HCT116 (cell line): ENCODE measurements around the gene STK32C. TPM values are rescaled to one million over a fixed set of nuclear protein-coding genes. Genes with fewer than 3 reads are reported as not detected.

ENCODE experiments used
- ATAC-seq: fragments of 200-7000 bp; cut with Tn5 transposase; 2 replicates; pipeline ENCODE4 v1.9.1; 2020; ENCODE audit warnings: mild to moderate bottlenecking, moderate library complexity
- Bru-seq: library from RNA; stranded (reverse); fragments of 400-500 nt; gene quantifications from one replicate; lab custom pipeline; 2021; lab: Mats Ljungman, UMichigan
- BruChase-seq, 2 experiments: library from RNA; stranded (reverse); fragments of 400-500 nt; gene quantifications; one replicate each; lab custom pipeline; 2021; lab: Mats Ljungman, UMichigan
- BruUV-seq: library from RNA; stranded (reverse); fragments of 400-500 nt; replicated peaks from 2 replicates; lab custom pipeline; 2021; lab: Mats Ljungman, UMichigan
- CTCF ChIA-PET: fragments of 300-600 bp; sonication (Branson Sonifier 250); formaldehyde crosslinking; loops from one replicate; lab custom pipeline; 2021; ENCODE audit warnings: antibody characterized with exemption; lab: Charles Lee
- POLR2A ChIA-PET: fragments of 300-600, 350-600 bp; sonication (Branson Sonifier 250); formaldehyde crosslinking; loops from one replicate; lab custom pipeline; 2021; ENCODE audit warnings: antibody characterized with exemption; lab: Charles Lee
- RAD21 ChIA-PET, 2 experiments: fragments of 300-600 bp; sonication (Branson Sonifier 250); formaldehyde crosslinking; loops; one replicate each; lab custom pipeline; 2023; ENCODE audit warnings: low total read pairs in 2 of 2; ENCODE audit not compliant: uncharacterized antibody in 2 of 2, unreplicated experiment in 2 of 2, low non-redundant PET in 1 of 2; lab: Charles Lee
- DNase-seq: peaks from one replicate; pipeline ENCODE4 v3.0.0-alpha.2; 2010; ENCODE audit warnings: low read depth, low spot score
- H2AFZ ChIP-seq: fragments of 200-600 bp; shearing (Covaris generic), sonication (generic); 2 replicates; pipeline ENCODE4 v1.6.1; 2017; ENCODE audit warnings: low read depth, mixed run types, mixed read lengths, antibody characterized with exemption, low read length; ENCODE audit not compliant: poor library complexity, severe bottlenecking
- H3K27ac ChIP-seq: 2 replicates; pipeline ENCODE4 v1.5.1; 2012; ENCODE audit warnings: low read depth, low read length
- H3K27me3 ChIP-seq: fragments of 200-600 bp; sonication (generic); 2 replicates; pipeline ENCODE4 v1.6.1; 2016; ENCODE audit warnings: mixed run types, low read length, mixed read lengths; ENCODE audit not compliant: insufficient read depth
- H3K36me3 ChIP-seq, 2 experiments: fragments of 200-500 bp in 1 of 2; fragments of 200-600 bp in 1 of 2; sonication (Bioruptor generic) in 1 of 2; sonication (generic) in 1 of 2; 2 replicates each; pipeline versions ENCODE4 v1.5.1 to v1.6.1; 2014 to 2016; ENCODE audit warnings: low read length in 2 of 2, inconsistent platforms in 1 of 2, mixed read lengths in 1 of 2, mixed run types in 1 of 2; ENCODE audit not compliant: insufficient read depth in 2 of 2, control insufficient read depth in 1 of 2
- H3K4me1 ChIP-seq, 2 experiments: fragments of 200-600 bp in 1 of 2; sonication (generic) in 1 of 2; 2 replicates each; pipeline versions ENCODE4 v1.5.1 to v1.6.1; 2012 to 2017; ENCODE audit warnings: low read length in 2 of 2, inconsistent platforms in 1 of 2, mild to moderate bottlenecking in 1 of 2, mixed read lengths in 1 of 2, mixed run types in 1 of 2, moderate library complexity in 1 of 2; ENCODE audit not compliant: insufficient read depth in 2 of 2, control insufficient read depth in 1 of 2
- H3K4me2 ChIP-seq: fragments of 200-600 bp; sonication (generic); 2 replicates; pipeline ENCODE4 v1.6.1; 2017; ENCODE audit warnings: mixed run types, low read length, mixed read lengths
- H3K4me3 ChIP-seq, 2 experiments: fragments of 200-600 bp in 1 of 2; sonication (generic) in 1 of 2; replicated peaks in 1 of 2; 2 replicates each; pipeline ENCODE4 v1.5.1; 2011 to 2016; ENCODE audit warnings: low read length in 2 of 2, control low read depth in 1 of 2, low read depth in 1 of 2, mild to moderate bottlenecking in 1 of 2, mixed read lengths in 1 of 2, mixed run types in 1 of 2
- H3K79me2 ChIP-seq: fragments of 200-600 bp; sonication (generic); 2 replicates; pipeline ENCODE4 v1.6.1; 2017; ENCODE audit warnings: mild to moderate bottlenecking, mixed run types, low read length, moderate library complexity, mixed read lengths; ENCODE audit not compliant: insufficient read depth
- H3K9ac ChIP-seq: fragments of 200-600 bp; sonication (generic); 2 replicates; pipeline ENCODE4 v1.6.1; 2016; ENCODE audit warnings: low read length, mixed read lengths
- H3K9me2 ChIP-seq: fragments of 200-600 bp; sonication (generic), shearing (Covaris generic); 2 replicates; pipeline ENCODE4 v1.6.1; 2017; ENCODE audit warnings: mixed run types, mild to moderate bottlenecking, moderate library complexity; ENCODE audit not compliant: insufficient read depth
- H3K9me3 ChIP-seq, 2 experiments: fragments of 200-500 bp in 1 of 2; fragments of 200-600 bp in 1 of 2; sonication (Bioruptor generic) in 1 of 2; sonication (generic) in 1 of 2; 2 replicates each; pipeline ENCODE4 v1.6.1; 2014 to 2017; ENCODE audit warnings: low read length in 2 of 2, mixed read lengths in 2 of 2, inconsistent platforms in 1 of 2, low read depth in 1 of 2, mild to moderate bottlenecking in 1 of 2, mixed run types in 1 of 2, moderate library complexity in 1 of 2; ENCODE audit not compliant: control insufficient read depth in 1 of 2, insufficient read depth in 1 of 2
- H4K20me1 ChIP-seq: fragments of 200-600 bp; sonication (generic), shearing (Covaris generic); 2 replicates; pipeline ENCODE4 v1.6.1; 2017; ENCODE audit warnings: mixed run types, mild to moderate bottlenecking, moderate library complexity; ENCODE audit not compliant: insufficient read depth
- MAX ChIP-seq: IDR thresholded peaks from 2 replicates; pipeline ENCODE4 v1.6.1; 2012
- POLR2AphosphoS5 ChIP-seq: IDR thresholded peaks from 2 replicates; pipeline ENCODE4 v1.6.1; 2011; ENCODE audit warnings: mild to moderate bottlenecking, low read depth, low read length, moderate library complexity
- REST ChIP-seq: IDR thresholded peaks from 2 replicates; pipeline ENCODE4 v1.6.1; 2012; ENCODE audit warnings: low read depth
- SP1 ChIP-seq: IDR thresholded peaks from 2 replicates; pipeline ENCODE4 v1.6.1; 2012; ENCODE audit warnings: low read depth
- intact Hi-C: fragments of 100-400 bp; cut with micrococcal nuclease; formaldehyde crosslinking; loops from 2 replicates; pipeline ENCODE4 v1.10.0; 2022
- long read RNA-seq: library from polyadenylated mRNA; unstranded; transcript quantifications from one replicate; pipeline ENCODE4 v2.0.0, GENCODE V29; 2021; ENCODE audit not compliant: unreplicated experiment
- polyA plus RNA-seq: library from polyadenylated mRNA; unstranded; fragments of >200 nt; gene quantifications from 2 replicates; pipeline ENCODE4 v1.2.1, GENCODE V29; 2012; ENCODE audit warnings: missing spikeins
- total RNA-seq: library from RNA; stranded (reverse); gene quantifications from one replicate; pipeline ENCODE4 v1.2.1, GENCODE V29; 2021; ENCODE audit not compliant: unreplicated experiment

The STK32C gene
- total RNA-seq = 29.7 TPM
- polyA plus RNA-seq = 33.6 and 34.4 TPM in 2 replicates
- Bru-seq, nascent RNA = percentile 44 among the genes with signal in this experiment
- percentile 42 among the genes with signal in this experiment for BruChase-seq, experiment 1, labeled RNA remaining after a 6-hour chase
- percentile 45 among the genes with signal in this experiment for BruChase-seq, experiment 2, labeled RNA remaining after a 2-hour chase
- long read RNA-seq, transcript STK32C-201 (12 exons, 2,086 nt) = major isoform, 12 of 58 reads
- long read RNA-seq, transcript STK32C-205 (2 exons, 607 nt) = minor isoform, 9 of 58 reads
- long read RNA-seq, partial matches to known transcripts = 25 of 58 reads
- long read RNA-seq, other reads (novel, unspliced or antisense) = 12 of 58 reads

- Histone ChIP-seq H3K9ac (peak within 1 kb of the TSS; percentile 60), H2AFZ (no peak within 1 kb of the TSS), H3K9me3 (no peaks in the 10 kb centered on the region), H3K4me2 (peak within 1 kb of the TSS; percentile 71), H4K20me1 (no peaks in the 10 kb centered on the region), H3K36me3 (no peaks in the 10 kb centered on the region), H3K9me2 (no peaks in the 10 kb centered on the region), H3K79me2 (peaks cover 13% of the 10 kb centered on the region; the same call in 1 of the 2 replicates), H3K4me3 (peak within 1 kb of the TSS; percentile 50 to 61), H3K4me1 (peaks cover 13 to 28% of the 10 kb centered on the region in 2 experiments), H3K27me3 (no peaks in the 10 kb centered on the region), H3K27ac (peak within 1 kb of the TSS; percentile 55)
- TF ChIP-seq SP1 (0 out of 2 replicates have a peak, but pooled peaks have one; percentile 3), POLR2AphosphoS5 (peak; percentile 75), MAX (no peak), REST (no peak)
- DNase-seq = peak; percentile 54
- intact Hi-C loops = no loop called here
- ChIA-PET RAD21 (interaction anchor here in 1 of 2 experiments (0.6 to 0.9 kb wide), 2 partner anchors 13 to 23 kb away, joined by 4 to 6 read pairs; no protein-coding TSS in a partner anchor), POLR2A (no interaction called here), CTCF (no interaction called here)
- ATAC-seq = peak; percentile 80
- BruUV-seq = no TSS peak
These were observed at the start of gene STK32C for GRCh38 chr10:132307823-132308586. STK32C (minus strand) TSS chr10:132307950; CDS start chr10:132307833, 117 bp downstream.
